ENCODE results near the gene CDC42BPA. TPM values are rescaled to one million over a fixed set of nuclear protein-coding genes. Genes with fewer than 3 reads are reported as not detected.

CDC42BPA gene
- total RNA-seq, 1 experiment from 2014 or later = 30.1 TPM

DNA sequence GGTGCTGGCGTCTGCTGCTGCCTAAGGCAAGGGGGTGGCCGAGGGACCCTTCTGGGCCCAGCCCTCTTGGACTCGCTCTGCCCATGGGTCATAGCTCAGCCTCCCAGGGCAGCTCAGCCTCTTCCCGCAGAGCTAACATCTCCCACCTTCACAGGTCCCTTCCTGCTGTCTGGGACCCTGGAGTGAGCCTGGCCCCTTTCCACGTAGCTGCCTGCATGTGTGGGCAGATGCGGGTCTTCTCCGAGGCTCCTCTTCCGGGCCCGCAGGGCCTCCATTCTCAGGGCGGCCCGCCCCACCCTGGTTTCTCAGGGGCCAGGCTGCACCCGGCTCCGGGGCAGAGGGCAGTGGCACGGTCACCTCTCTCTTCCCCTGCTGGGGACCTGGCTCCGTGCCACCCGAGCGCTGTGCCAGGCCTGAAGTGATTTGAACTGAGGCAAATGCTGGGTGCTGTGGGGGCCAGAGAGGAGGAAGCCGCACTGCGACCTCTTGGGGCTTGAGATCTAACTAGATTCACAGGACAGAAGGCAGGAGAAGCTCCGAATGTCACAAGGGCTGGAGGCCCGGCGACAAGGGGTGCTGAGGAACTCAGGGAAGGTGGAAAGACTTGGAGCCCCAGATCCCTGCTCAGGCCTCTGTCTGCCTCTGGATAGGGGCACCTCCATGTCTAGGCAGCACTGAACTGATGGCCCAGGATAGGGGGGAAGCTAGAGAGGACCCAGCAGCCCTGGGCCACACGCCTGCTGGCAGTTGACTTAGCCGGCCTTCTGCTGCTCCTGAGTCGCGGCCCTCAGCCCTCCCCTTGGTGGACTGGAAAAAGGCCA is 337.5 kb downstream of the CDC42BPA start:
- Histone ChIP-seq H2BK12ac (ENCODE audit: insufficient read length, low read depth, low read length) (no peak overlapping the region), H3K79me2 (ENCODE audit: insufficient read depth, low read length) (no peaks in the 10 kb centered on the region), H3K27ac (ENCODE audit: insufficient read length, low read depth, low read length) (no peak overlapping the region), H4K8ac (replicated peaks; ENCODE audit: insufficient read length, low read depth, low read length) (no peak overlapping the region), H3T11ph (ENCODE audit: low read length) (no peak overlapping the region), H3K9ac (ENCODE audit: extremely low read depth, insufficient read length, low read length) (no peak overlapping the region), H3K23ac (ENCODE audit: insufficient read length, low read depth, low read length) (no peak overlapping the region), H2BK5ac (ENCODE audit: insufficient read length, low read length) (no peak overlapping the region), H3K9me3 (ENCODE audit: control insufficient read depth, low read depth, low read length) (no peaks in the 10 kb centered on the region), H3K79me1 (ENCODE audit: insufficient read depth, low read depth, low read length, poor library complexity, severe bottlenecking) (no peaks in the 10 kb centered on the region), H4K20me1 (ENCODE audit: control insufficient read depth, insufficient read depth, insufficient read length) (no peaks in the 10 kb centered on the region), H4K5ac (ENCODE audit: insufficient read length, low read depth, low read length) (no peak overlapping the region), H3K23me2 (ENCODE audit: insufficient read length, low read depth, low read length, poor library complexity, severe bottlenecking) (no peaks in the 10 kb centered on the region), H2AK5ac (ENCODE audit: insufficient read length, low read length) (no peak overlapping the region), H2BK120ac (ENCODE audit: low read depth, low read length, poor library complexity, severe bottlenecking) (no peak overlapping the region), H2BK15ac (ENCODE audit: low read depth, low read length) (no peak overlapping the region), H2BK20ac (ENCODE audit: low read depth, low read length, poor library complexity, severe bottlenecking) (no peak overlapping the region), H3K56ac (ENCODE audit: insufficient read length, low read depth, low read length) (no peak overlapping the region), H3K4me2 (ENCODE audit: insufficient read depth, insufficient read length, low read length) (no peak overlapping the region), H3K14ac (ENCODE audit: insufficient read depth, low read length) (no peak overlapping the region; the same call in 1 of the 2 replicates), H3K4ac (ENCODE audit: low read depth, low read length) (no peak overlapping the region), H3K27me3 (ENCODE audit: insufficient read depth, low read length) (no peaks in the 10 kb centered on the region), H4K91ac (ENCODE audit: insufficient read length, low read depth, low read length) (no peak overlapping the region), H3K18ac (ENCODE audit: insufficient read length, low read depth, low read length) (no peak overlapping the region), H3K4me1 (ENCODE audit: insufficient read depth, low read length) (no peaks in the 10 kb centered on the region), H2AFZ (ENCODE audit: low read length) (no peak overlapping the region)
- no CpG with 5 or more reads among the region's 26 CpGs for WGBS (ENCODE audit: extremely low coverage, insufficient read length, low lambda C conversion rate)
- peaks cover 3 to 11% (median 4%) of the 10 kb centered on the region in 3 experiments; a peak in 5 of 7 replicates for H3K36me3 Mint-ChIP-seq (ENCODE audit: insufficient read depth in 1 of 3, low read depth in 3 of 3)
- no peaks in the 10 kb centered on the region for H3K4me1 Mint-ChIP-seq
- H3K27me3 Mint-ChIP-seq (ENCODE audit: low read depth) = no peaks in the 10 kb centered on the region
- TF ChIP-seq, protein P1, sequence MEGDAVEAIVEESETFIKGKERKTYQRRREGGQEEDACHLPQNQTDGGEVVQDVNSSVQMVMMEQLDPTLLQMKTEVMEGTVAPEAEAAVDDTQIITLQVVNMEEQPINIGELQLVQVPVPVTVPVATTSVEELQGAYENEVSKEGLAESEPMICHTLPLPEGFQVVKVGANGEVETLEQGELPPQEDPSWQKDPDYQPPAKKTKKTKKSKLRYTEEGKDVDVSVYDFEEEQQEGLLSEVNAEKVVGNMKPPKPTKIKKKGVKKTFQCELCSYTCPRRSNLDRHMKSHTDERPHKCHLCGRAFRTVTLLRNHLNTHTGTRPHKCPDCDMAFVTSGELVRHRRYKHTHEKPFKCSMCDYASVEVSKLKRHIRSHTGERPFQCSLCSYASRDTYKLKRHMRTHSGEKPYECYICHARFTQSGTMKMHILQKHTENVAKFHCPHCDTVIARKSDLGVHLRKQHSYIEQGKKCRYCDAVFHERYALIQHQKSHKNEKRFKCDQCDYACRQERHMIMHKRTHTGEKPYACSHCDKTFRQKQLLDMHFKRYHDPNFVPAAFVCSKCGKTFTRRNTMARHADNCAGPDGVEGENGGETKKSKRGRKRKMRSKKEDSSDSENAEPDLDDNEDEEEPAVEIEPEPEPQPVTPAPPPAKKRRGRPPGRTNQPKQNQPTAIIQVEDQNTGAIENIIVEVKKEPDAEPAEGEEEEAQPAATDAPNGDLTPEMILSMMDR (conservative IDR thresholded peaks at IDR 0.05) = no peak
- peak overlapping the region in 2 of 3 experiments; percentile 24 to 27; a peak in 1 of 7 replicates for H3K27ac Mint-ChIP-seq
- no peak for DNase-seq
- H3K4me3 Mint-ChIP-seq = no peak overlapping the region
- no peaks in the 10 kb centered on the region for H3K9me3 Mint-ChIP-seq

Data from H9 (cell line).